ENCODE measurements around the gene NT5C3B. TPM values are rescaled to one million over a fixed set of nuclear protein-coding genes. Genes with fewer than 3 reads are reported as not detected.

NT5C3B gene
- polyA plus RNA-seq, 1 of the 3 experiments (the other 2 are of a cell fraction): 87.4 TPM

DNA sequence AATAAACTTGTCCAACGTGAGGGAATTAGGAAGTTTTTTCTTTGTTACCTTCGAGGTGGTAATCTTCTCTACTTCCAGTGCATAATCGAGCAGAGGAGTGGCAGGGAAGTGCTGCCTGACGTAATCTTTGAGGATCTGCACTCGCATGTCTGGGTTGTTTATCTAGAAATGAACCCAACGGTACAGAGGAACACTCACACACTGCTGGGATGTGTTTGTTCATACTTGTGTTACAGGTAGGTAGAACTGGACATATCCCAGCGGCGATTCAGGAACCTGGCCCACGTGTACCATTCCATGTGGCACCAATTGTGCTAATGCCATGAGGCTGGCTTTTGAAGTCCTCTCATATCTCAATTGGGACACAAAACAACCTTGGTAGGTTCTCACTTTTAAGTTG lies 33.4 kb upstream of the NT5C3B start (continued):
- TF ChIP-seq GATA2 (CRISPR knock-in tag; IDR thresholded peaks at IDR 0.05) (no peak), RFX5 (IDR thresholded peaks at IDR 0.05; ENCODE audit: low read length) (no peak), TAF1 (IDR thresholded peaks at IDR 0.05; ENCODE audit: borderline replicate concordance, low read depth, low read length) (no peak), EZH2phosphoT487 (IDR thresholded peaks at IDR 0.05; ENCODE audit: borderline replicate concordance, low read depth) (no peak), NRF1 (IDR thresholded peaks at IDR 0.05; ENCODE audit: low read depth, low read length) (no peak)
- TF ChIP-seq, protein P1, sequence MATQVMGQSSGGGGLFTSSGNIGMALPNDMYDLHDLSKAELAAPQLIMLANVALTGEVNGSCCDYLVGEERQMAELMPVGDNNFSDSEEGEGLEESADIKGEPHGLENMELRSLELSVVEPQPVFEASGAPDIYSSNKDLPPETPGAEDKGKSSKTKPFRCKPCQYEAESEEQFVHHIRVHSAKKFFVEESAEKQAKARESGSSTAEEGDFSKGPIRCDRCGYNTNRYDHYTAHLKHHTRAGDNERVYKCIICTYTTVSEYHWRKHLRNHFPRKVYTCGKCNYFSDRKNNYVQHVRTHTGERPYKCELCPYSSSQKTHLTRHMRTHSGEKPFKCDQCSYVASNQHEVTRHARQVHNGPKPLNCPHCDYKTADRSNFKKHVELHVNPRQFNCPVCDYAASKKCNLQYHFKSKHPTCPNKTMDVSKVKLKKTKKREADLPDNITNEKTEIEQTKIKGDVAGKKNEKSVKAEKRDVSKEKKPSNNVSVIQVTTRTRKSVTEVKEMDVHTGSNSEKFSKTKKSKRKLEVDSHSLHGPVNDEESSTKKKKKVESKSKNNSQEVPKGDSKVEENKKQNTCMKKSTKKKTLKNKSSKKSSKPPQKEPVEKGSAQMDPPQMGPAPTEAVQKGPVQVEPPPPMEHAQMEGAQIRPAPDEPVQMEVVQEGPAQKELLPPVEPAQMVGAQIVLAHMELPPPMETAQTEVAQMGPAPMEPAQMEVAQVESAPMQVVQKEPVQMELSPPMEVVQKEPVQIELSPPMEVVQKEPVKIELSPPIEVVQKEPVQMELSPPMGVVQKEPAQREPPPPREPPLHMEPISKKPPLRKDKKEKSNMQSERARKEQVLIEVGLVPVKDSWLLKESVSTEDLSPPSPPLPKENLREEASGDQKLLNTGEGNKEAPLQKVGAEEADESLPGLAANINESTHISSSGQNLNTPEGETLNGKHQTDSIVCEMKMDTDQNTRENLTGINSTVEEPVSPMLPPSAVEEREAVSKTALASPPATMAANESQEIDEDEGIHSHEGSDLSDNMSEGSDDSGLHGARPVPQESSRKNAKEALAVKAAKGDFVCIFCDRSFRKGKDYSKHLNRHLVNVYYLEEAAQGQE (IDR thresholded peaks at IDR 0.05; ENCODE audit: low read depth, low read length): no peak
- TF ChIP-seq, protein P2, sequence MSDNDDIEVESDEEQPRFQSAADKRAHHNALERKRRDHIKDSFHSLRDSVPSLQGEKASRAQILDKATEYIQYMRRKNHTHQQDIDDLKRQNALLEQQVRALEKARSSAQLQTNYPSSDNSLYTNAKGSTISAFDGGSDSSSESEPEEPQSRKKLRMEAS (IDR thresholded peaks at IDR 0.05; ENCODE audit: low read depth): no peak
- TF ChIP-seq, protein P3, sequence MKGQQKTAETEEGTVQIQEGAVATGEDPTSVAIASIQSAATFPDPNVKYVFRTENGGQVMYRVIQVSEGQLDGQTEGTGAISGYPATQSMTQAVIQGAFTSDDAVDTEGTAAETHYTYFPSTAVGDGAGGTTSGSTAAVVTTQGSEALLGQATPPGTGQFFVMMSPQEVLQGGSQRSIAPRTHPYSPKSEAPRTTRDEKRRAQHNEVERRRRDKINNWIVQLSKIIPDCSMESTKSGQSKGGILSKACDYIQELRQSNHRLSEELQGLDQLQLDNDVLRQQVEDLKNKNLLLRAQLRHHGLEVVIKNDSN (IDR thresholded peaks at IDR 0.05; ENCODE audit: borderline replicate concordance, low read depth): no peak

DNA sequence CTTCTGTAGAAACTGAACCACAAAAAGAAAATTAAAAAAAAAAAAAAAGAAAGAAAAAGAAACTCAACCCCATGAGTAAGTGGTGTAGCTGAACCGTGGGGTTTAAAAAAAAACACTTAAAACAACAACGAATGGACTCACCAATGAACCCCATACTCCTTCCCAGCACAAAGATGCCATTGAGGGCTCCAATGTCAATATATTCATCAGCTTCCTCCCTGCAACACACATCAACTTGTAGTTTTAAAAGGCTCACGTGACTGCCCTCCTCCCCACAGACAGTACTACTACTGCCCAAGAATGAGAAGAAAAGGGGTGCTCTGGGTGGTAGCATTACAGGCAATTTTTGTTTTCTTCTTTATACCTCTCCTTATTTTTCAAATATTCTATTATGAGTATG lies 32.5 kb upstream of the NT5C3B start:
- H3K9ac ChIP-seq: no peak overlapping the region
- WGBS (ENCODE audit: low lambda C conversion rate): 54% methylated on average over 3 of the region's 3 CpGs
- H3K4me2 ChIP-seq: no peak overlapping the region
- H3K9me2 ChIP-seq: no peaks in the 10 kb centered on the region
- no peak overlapping the region for H2AFZ ChIP-seq (ENCODE audit: low read depth)
- DNase-seq: no peak
- peaks cover 44 to 51% of the 10 kb centered on the region in 2 experiments for H3K36me3 ChIP-seq (replicated peaks in 1 of 2; ENCODE audit: control insufficient read depth in 1 of 2, insufficient read depth in 2 of 2, low read length in 1 of 2)
- no peaks in the 10 kb centered on the region for H3K27me3 ChIP-seq (ENCODE audit: insufficient read depth)
- no peak overlapping the region for H3K27ac ChIP-seq (ENCODE audit: low read depth in 2 of 2, low read length in 1 of 2)
- H3K4me1 ChIP-seq (ENCODE audit: control insufficient read depth in 1 of 2, insufficient read depth in 2 of 2, low read depth in 1 of 2, low read length in 1 of 2): peaks cover 2 to 7% of the 10 kb centered on the region in 2 experiments; a peak in 2 of 4 replicates
- H4K20me1 ChIP-seq (ENCODE audit: insufficient read depth): 0 out of 2 replicates have a peak, but pooled peaks cover 8% of the 10 kb centered on the region
- no peaks in the 10 kb centered on the region for H3K9me3 ChIP-seq
- POLR2A ChIA-PET: interaction anchor here (0.6 kb wide), 1 partner anchor 26 kb away, joined by 6 read pairs; no protein-coding TSS in a partner anchor
- peaks cover 14% of the 10 kb centered on the region for H3K79me2 ChIP-seq (ENCODE audit: insufficient read depth)
- CTCF ChIA-PET: interaction anchor here (0.6 to 1.4 kb wide), 2 partner anchors 131 to 444 kb away, joined by 4 read pairs; no protein-coding TSS in a partner anchor
- H3K4me3 ChIP-seq (ENCODE audit: low read depth in 2 of 2, low read length in 1 of 2): no peak overlapping the region
- peaks cover 40% of the 10 kb centered on the region for H3F3A ChIP-seq (replicated peaks; ENCODE audit: insufficient read depth)
- no peak for TF ChIP-seq SMC3 (IDR thresholded peaks at IDR 0.05; ENCODE audit: low read depth, low read length)
- no peak for TF ChIP-seq FOXJ3 (CRISPR knock-in tag; IDR thresholded peaks at IDR 0.05)
- TF ChIP-seq SIN3A (IDR thresholded peaks at IDR 0.05; ENCODE audit: borderline replicate concordance, low read depth, low read length): no peak
- no peak for TF ChIP-seq FOSL2 (IDR thresholded peaks at IDR 0.05; ENCODE audit: borderline replicate concordance, low read depth)
- TF ChIP-seq RFX5 (IDR thresholded peaks at IDR 0.05; ENCODE audit: low read length): no peak
- no peak for TF ChIP-seq MXI1 (IDR thresholded peaks at IDR 0.05; ENCODE audit: low read depth, low read length)
- TF ChIP-seq, protein P4, sequence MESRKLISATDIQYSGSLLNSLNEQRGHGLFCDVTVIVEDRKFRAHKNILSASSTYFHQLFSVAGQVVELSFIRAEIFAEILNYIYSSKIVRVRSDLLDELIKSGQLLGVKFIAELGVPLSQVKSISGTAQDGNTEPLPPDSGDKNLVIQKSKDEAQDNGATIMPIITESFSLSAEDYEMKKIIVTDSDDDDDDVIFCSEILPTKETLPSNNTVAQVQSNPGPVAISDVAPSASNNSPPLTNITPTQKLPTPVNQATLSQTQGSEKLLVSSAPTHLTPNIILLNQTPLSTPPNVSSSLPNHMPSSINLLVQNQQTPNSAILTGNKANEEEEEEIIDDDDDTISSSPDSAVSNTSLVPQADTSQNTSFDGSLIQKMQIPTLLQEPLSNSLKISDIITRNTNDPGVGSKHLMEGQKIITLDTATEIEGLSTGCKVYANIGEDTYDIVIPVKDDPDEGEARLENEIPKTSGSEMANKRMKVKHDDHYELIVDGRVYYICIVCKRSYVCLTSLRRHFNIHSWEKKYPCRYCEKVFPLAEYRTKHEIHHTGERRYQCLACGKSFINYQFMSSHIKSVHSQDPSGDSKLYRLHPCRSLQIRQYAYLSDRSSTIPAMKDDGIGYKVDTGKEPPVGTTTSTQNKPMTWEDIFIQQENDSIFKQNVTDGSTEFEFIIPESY (IDR thresholded peaks at IDR 0.05; ENCODE audit: borderline replicate concordance, low read depth): no peak
- no peak for TF ChIP-seq GATA2 (CRISPR knock-in tag; IDR thresholded peaks at IDR 0.05)
- TF ChIP-seq EP300 (IDR thresholded peaks at IDR 0.05; ENCODE audit: borderline replicate concordance in 1 of 2, low read depth in 1 of 2, low read length in 1 of 2): no peak
- TF ChIP-seq FOXM1 (IDR thresholded peaks at IDR 0.05; ENCODE audit: low read depth): no peak
- TF ChIP-seq NFIC (IDR thresholded peaks at IDR 0.05; ENCODE audit: borderline replicate concordance): no peak
- TF ChIP-seq, protein P2 (IDR thresholded peaks at IDR 0.05; ENCODE audit: low read depth): no peak
- TF ChIP-seq CHD2 (IDR thresholded peaks at IDR 0.05; ENCODE audit: low read length, partially characterized antibody): no peak
- TF ChIP-seq, protein P5, sequence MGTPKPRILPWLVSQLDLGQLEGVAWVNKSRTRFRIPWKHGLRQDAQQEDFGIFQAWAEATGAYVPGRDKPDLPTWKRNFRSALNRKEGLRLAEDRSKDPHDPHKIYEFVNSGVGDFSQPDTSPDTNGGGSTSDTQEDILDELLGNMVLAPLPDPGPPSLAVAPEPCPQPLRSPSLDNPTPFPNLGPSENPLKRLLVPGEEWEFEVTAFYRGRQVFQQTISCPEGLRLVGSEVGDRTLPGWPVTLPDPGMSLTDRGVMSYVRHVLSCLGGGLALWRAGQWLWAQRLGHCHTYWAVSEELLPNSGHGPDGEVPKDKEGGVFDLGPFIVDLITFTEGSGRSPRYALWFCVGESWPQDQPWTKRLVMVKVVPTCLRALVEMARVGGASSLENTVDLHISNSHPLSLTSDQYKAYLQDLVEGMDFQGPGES (IDR thresholded peaks at IDR 0.05; ENCODE audit: low read depth, low read length): no peak
- no peak for TF ChIP-seq RXRA (IDR thresholded peaks at IDR 0.05; ENCODE audit: borderline replicate concordance, low read depth)

Data from SK-N-SH (cell line).